GM12874 (cell line): Measurements from ENCODE around the gene CDC42BPA.

Experiments
- TF ChIP-seq, protein P1 (sequence below): IDR thresholded peaks from 2 replicates; pipeline ENCODE4 v1.5.1; 2011; ENCODE audit warnings: low read depth, mild to moderate bottlenecking, control low read depth, low read length, moderate library complexity; ENCODE audit not compliant: insufficient read depth

The CDC42BPA gene

DNA sequence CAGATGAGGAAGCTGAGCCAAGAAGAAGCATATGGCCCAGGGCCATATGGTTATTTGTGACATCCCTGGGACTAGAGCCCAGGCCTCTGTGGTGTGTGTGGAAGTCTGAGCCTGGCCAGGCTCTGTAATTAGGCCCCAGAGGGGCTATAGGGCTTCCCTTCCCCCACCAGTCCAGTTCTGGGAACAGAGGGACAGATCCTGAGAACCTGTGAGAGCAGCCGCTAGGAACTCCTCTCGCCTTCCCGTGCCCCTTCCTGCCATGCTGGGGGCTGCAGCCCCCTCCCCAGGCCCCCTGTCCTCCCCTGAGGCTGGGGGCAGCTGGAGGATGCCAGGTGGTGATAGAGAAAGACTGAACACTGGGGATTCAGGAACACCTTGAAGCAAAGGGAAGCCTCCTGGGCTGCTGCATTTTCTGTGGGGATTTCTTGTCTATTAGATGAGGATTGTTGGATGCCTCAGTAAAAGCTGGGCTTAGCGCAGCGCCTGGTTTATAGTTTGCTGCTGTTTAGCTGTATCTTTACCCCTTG lies 344.9 kb downstream of the CDC42BPA start:
- TF ChIP-seq, protein P1, sequence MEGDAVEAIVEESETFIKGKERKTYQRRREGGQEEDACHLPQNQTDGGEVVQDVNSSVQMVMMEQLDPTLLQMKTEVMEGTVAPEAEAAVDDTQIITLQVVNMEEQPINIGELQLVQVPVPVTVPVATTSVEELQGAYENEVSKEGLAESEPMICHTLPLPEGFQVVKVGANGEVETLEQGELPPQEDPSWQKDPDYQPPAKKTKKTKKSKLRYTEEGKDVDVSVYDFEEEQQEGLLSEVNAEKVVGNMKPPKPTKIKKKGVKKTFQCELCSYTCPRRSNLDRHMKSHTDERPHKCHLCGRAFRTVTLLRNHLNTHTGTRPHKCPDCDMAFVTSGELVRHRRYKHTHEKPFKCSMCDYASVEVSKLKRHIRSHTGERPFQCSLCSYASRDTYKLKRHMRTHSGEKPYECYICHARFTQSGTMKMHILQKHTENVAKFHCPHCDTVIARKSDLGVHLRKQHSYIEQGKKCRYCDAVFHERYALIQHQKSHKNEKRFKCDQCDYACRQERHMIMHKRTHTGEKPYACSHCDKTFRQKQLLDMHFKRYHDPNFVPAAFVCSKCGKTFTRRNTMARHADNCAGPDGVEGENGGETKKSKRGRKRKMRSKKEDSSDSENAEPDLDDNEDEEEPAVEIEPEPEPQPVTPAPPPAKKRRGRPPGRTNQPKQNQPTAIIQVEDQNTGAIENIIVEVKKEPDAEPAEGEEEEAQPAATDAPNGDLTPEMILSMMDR, result no peak

DNA sequence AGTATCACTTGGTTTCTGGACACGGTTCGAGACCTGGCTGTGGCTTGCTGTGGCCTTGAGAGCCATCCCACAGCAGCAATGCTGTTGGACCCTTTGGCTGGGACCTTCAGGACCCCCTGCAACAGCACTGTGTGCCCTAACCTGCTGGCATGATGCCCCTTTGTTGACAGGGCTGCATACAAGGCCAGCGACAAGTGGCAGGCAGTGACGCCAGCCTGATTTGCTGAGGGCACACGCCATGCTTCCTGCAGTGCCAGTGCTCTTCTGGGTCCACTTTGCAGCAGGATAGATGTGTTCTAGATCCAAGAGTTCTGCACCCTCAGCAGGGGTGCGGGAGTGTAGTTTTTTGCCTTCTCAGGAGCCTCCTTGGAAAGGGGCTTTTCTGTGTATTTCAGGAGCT lies 345.4 kb downstream of the CDC42BPA start:
- TF ChIP-seq, protein P1, result no peak

DNA sequence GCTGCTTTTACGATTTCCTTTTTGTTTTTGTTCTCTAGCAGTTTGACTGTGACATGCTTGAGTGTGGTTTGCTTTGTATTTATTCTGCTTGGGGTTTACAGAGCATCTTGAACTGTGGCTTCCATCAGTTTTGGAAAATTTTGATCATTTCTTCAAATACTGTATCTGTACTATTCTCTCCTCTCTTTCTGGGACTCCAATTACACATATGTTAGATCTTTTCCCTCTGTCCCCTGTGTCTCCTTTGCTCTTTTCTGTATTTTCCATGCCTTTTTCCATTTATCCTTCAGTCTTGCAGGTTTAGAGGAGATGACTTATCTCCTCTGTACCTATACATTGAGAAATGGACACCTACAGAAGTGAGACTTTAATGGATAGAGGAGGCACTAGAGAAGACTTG lies 346.5 kb downstream of the CDC42BPA start:
- TF ChIP-seq, protein P1, result no peak

DNA sequence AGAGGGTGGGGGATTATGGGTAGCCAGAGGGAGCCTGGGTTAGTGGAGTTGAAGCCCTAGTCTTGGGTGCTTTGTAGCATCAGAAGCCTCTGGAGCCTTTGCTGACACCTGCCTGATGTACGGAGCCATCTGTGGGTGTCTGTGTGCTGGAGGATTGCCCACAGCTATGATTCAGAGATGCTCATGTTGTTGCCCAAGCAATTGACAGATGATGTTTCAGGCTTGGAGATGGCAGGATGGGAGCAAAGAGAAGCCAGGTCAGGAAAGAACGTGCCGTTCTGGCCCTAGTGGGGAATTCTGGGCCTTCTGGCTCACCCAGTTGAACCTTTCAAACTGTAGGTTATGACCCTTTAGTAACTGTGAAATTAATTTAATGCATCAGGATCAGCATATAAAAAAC lies 350.6 kb downstream of the CDC42BPA start:
- TF ChIP-seq, protein P1, result no peak

DNA sequence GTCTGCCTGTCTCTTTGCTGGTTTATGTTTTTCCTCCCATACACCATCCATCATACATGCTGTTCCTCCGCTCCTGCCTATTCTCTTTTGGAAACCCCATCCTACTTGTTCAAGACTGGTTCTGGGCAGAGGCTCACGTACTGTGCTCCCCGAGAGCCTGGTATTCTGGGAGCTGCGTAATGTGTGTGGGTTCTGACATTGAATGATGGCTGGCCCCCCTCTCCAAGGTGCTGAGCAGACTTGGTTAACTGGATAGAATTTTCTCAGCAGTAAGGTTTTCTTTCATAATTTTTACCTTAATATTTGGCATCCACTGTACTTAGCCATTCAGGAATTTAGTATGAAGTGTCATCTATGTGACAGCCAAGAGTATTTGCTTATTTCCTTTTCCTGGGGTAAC lies 351.6 kb downstream of the CDC42BPA start:
- TF ChIP-seq, protein P1, result no peak

DNA sequence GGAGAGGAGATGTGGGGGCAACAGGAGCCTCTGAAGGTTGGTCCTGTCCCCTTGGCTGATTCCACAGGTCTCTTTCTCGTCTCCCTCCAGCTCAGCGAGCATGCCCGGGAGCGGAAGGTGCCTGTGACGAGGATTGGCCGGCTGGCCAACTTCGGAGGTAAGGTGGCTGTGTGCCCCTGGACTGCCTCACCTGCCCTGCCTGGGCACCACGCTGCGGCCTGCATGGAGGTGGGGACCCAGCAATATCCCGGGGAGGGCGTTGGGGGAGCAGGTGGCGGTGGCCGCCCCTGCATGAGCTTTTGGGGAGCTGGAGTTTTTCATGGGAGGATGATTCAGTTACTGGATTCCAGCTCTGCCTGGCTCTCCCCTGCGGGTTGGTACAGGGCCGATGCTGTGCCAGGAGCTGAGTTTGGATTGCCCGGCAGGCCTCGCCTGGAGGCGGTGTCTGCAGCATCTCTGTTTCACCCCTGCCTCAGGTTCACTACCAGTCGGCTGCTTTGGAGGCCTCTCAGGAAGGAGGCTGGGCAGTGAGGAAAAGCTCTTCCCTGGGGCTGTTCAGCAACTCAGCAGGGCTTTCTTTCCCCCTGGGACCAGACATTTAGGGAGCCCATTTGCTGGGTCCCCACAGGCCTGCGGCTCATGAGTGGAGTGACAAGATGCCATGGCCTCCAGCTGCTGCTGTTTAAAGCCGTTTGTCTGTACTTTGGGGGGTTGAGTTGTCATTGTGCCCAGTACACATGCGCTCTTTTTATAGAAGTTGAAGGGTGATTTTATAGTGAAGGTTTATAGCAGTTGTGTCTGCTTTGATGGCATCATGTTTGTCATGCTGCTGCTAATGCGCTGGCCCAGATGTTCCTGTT lies 352.5 kb downstream of the CDC42BPA start:
- TF ChIP-seq, protein P1, result no peak

DNA sequence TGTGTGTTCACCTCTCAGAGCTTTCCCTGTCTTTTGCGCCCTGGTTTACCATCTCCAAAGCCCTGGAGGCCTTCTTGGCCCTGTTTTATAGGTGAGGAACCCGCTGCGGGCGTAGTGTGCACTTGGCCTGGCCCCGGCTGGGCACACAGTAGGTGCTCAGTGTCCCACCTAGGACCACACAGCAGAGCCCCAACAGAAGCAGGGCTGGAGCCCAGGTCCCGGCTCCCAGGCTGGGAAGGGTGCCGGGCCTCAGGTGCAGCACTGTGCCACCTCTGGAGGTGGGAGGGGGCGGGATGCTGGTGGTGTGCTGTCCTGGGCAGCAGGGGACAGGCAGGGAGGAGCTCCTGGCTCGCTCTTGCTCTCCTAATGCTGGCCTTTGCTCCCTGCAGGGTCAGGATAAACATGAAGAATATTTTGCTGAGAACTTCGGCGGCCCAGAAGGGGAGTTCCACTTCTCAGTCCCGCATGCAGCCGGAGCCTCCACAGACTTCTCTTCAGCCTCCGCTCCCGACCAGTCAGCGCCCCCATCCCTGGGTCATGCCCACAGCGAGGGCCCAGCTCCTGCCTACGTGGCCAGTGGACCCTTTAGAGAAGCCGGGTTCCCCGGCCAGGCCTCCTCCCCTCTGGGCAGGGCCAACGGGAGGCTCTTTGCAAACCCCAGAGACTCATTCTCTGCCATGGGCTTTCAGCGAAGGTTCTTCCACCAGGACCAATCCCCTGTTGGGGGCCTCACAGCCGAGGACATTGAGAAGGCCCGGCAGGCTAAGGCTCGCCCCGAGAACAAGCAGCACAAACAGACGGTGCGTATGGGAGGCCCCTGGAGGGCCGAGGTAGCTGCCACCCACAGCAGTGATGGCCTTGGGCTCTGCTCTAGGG lies 353.4 kb downstream of the CDC42BPA start:
- TF ChIP-seq, protein P1, result no peak
